Neural cell (in vitro differentiated cells): ENCODE results near the gene ST3GAL4.

Source experiments
- CTCF ChIP-seq: fragments of 450-650 bp; IDR thresholded peaks from 2 replicates; pipeline ENCODE4 v1.5.1; 2014; ENCODE audit warnings: antibody characterized with exemption, mild to moderate bottlenecking, moderate library complexity; ENCODE audit not compliant: poor library complexity, severe bottlenecking
- EP300 ChIP-seq: fragments of 450-650 bp; conservative IDR thresholded peaks from 2 replicates; pipeline ENCODE4 v1.6.1; 2014; ENCODE audit warnings: antibody characterized with exemption, mild to moderate bottlenecking, moderate library complexity; ENCODE audit not compliant: poor library complexity, severe bottlenecking
- EZH2 ChIP-seq: fragments of 200-600, 300-800 bp; shearing (Covaris generic), sonication (generic); IDR thresholded peaks from 2 replicates; pipeline ENCODE4 v1.6.1; 2014; ENCODE audit warnings: antibody characterized with exemption, low read length, borderline replicate concordance, mild to moderate bottlenecking; ENCODE audit not compliant: insufficient read depth, poor library complexity, severe bottlenecking
- POLR2AphosphoS5 ChIP-seq: IDR thresholded peaks from 2 replicates; pipeline ENCODE4 v1.6.1; 2012
- RAD21 ChIP-seq: fragments of 450-650 bp; conservative IDR thresholded peaks from 2 replicates; pipeline ENCODE4 v1.6.1; 2014; ENCODE audit warnings: antibody characterized with exemption, mild to moderate bottlenecking, moderate library complexity
- TF ChIP-seq, protein P1 (sequence below): IDR thresholded peaks from 2 replicates; pipeline ENCODE4 v1.6.1; 2012; ENCODE audit warnings: borderline replicate concordance

DNA sequence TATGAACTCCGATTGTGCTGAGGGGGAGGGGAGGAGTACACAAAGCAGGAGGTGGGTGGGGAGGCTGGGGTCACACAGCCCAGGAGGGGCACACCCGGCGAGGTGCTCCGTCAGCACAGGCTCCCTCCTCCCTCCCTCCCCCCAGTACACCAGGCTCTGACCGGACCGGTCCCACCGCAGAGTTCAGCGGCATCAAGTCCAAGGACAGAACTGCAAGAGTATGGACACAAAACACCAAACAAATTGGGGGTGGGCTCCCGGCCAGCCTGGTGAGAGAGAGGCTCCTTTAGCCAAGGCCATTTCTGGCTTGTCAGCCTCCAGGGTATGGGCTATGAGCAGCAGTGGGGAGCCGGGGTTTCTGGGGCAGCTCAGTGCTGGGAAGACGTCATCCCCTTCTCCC lies 68.3 kb downstream of the ST3GAL4 start:
- TF ChIP-seq CTCF (no peak), POLR2AphosphoS5 (no peak), EZH2 (no peak), EP300 (no peak), RAD21 (no peak)
- TF ChIP-seq, protein P1, sequence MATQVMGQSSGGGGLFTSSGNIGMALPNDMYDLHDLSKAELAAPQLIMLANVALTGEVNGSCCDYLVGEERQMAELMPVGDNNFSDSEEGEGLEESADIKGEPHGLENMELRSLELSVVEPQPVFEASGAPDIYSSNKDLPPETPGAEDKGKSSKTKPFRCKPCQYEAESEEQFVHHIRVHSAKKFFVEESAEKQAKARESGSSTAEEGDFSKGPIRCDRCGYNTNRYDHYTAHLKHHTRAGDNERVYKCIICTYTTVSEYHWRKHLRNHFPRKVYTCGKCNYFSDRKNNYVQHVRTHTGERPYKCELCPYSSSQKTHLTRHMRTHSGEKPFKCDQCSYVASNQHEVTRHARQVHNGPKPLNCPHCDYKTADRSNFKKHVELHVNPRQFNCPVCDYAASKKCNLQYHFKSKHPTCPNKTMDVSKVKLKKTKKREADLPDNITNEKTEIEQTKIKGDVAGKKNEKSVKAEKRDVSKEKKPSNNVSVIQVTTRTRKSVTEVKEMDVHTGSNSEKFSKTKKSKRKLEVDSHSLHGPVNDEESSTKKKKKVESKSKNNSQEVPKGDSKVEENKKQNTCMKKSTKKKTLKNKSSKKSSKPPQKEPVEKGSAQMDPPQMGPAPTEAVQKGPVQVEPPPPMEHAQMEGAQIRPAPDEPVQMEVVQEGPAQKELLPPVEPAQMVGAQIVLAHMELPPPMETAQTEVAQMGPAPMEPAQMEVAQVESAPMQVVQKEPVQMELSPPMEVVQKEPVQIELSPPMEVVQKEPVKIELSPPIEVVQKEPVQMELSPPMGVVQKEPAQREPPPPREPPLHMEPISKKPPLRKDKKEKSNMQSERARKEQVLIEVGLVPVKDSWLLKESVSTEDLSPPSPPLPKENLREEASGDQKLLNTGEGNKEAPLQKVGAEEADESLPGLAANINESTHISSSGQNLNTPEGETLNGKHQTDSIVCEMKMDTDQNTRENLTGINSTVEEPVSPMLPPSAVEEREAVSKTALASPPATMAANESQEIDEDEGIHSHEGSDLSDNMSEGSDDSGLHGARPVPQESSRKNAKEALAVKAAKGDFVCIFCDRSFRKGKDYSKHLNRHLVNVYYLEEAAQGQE = no peak
